GM06990 (cell line): ENCODE data around the gene CFAP74.

Experiments used
- DNase-seq: peaks from one replicate; pipeline ENCODE4 v3.0.0-alpha.2; 2011; ENCODE audit not compliant: insufficient read length; ENCODE audit errors: extremely low read depth
- H3K27me3 ChIP-seq: replicated peaks from 2 replicates; pipeline ENCODE4 v1.6.0; 2011; ENCODE audit warnings: low read length; ENCODE audit not compliant: control insufficient read depth, insufficient read depth
- H3K36me3 ChIP-seq: 2 replicates; pipeline ENCODE4 v1.5.1; 2011; ENCODE audit warnings: low read length; ENCODE audit not compliant: control insufficient read depth, insufficient read depth
- H3K4me3 ChIP-seq: replicated peaks from 2 replicates; pipeline ENCODE4 v1.5.1; 2011; ENCODE audit warnings: low read depth, mild to moderate bottlenecking, control low read depth, low read length
- CTCF ChIP-seq: IDR thresholded peaks from 2 replicates; pipeline ENCODE4 v1.5.1; 2011; ENCODE audit warnings: low read length, control low read depth, mild to moderate bottlenecking, inconsistent platforms; ENCODE audit not compliant: insufficient read depth, poor library complexity, severe bottlenecking

The CFAP74 gene

DNA sequence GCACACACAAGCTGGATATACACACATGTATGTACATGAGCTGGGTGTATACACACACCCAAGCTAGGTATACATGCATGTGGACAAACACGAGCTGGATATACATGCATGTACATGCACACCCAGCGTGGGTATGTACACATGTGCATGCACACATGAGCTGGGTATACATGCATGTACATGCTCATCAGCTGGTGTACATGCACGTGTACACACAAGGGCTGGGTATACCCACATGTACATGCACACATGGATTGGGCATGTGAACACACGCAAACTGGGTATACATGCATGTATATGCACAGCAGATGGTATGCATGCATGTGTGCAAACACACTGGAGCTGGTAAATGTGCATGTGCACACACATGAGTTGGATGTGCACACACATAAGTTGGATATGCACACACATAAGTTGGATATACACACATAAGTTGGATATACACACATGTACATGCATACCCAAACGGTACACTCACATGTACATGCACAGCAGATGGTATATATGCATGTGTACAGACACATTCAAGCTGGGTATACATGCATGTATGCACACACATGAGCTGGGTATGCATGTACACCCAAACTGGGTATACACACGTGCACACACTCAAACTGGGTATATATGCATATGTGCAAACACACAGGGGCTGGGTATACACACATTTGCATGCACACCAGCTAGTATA lies 105.2 kb downstream of the CFAP74 start:
- Histone ChIP-seq H3K27me3 (no peaks in the 10 kb centered on the region; the same call in none of the 2 replicates), H3K36me3 (no peaks in the 10 kb centered on the region), H3K4me3 (no peak overlapping the region)
- no peak for TF ChIP-seq CTCF
- no peak for DNase-seq

GRCh38 chr1:1895456-1896336 lies 107.9 kb downstream of the CFAP74 start:
- TF ChIP-seq CTCF, result no peak
- no peak overlapping the region for H3K4me3 ChIP-seq
- no peaks in the 10 kb centered on the region for H3K36me3 ChIP-seq
- DNase-seq, result no peak
- H3K27me3 ChIP-seq, result no peaks in the 10 kb centered on the region; the same call in 1 of the 2 replicates

GRCh38 chr1:1895060-1895418 lies 108.5 kb downstream of the CFAP74 start:
- DNase-seq, result no peak
- H3K4me3 ChIP-seq, result no peak overlapping the region
- H3K36me3 ChIP-seq, result no peaks in the 10 kb centered on the region
- no peak for TF ChIP-seq CTCF
- no peaks in the 10 kb centered on the region; the same call in 1 of the 2 replicates for H3K27me3 ChIP-seq

DNA sequence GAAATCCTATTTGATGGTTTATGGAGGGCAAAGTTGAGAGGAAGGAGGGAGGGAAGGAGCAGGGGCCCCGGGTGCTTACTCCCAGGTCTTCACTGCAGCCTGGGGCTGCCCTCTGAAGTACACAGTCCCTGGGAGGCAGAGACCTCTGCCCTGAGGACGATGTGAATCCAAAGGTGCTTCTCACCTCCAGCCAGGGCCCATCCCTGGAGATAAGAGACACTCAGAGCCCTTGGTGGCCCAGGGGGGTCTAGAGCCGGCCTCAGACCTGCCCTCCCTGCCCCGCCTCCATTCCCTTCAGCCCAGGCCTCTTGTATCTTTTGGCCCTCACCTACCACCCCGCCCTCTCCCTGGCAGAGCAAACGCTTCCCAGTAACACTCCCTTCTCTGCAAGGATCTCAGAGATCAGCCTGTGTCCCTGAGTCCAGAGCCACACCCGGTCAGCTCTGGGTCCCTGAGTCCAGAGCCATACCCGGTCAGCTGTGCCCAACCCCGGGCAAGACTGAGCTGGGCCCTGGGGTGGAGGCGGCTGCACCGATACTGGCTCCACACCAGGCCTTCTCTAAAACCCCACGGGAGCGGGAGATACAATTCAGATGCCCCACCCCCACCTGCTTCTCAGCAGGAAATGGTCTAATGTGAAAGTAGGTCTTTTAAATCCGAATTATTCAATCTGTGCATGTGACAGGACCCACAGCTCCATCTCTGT lies 109.1 kb downstream of the CFAP74 start:
- no peak for TF ChIP-seq CTCF
- DNase-seq, result no peak

GRCh38 chr1:1893997-1894353 lies 109.6 kb downstream of the CFAP74 start:
- no peaks in the 10 kb centered on the region; the same call in 1 of the 2 replicates for H3K27me3 ChIP-seq
- H3K36me3 ChIP-seq, result no peaks in the 10 kb centered on the region
- TF ChIP-seq CTCF, result no peak
- DNase-seq, result no peak
- H3K4me3 ChIP-seq, result no peak overlapping the region

More for the DNA sequence above, 109.1 kb downstream of the CFAP74 start:
- no peaks in the 10 kb centered on the region; the same call in 1 of the 2 replicates for H3K27me3 ChIP-seq
- no peaks in the 10 kb centered on the region for H3K36me3 ChIP-seq
- H3K4me3 ChIP-seq, result no peak overlapping the region
